ENCODE data around the gene RAX2. TPM values are rescaled to one million over a fixed set of nuclear protein-coding genes. Genes with fewer than 3 reads are reported as not detected.

Gene RAX2
- total and polyA plus RNA-seq, 2 of the 8 experiments (the other 6 are each of a cell fraction or from before 2014, with no cell fraction given): 0.08 TPM; not detected in 1

DNA sequence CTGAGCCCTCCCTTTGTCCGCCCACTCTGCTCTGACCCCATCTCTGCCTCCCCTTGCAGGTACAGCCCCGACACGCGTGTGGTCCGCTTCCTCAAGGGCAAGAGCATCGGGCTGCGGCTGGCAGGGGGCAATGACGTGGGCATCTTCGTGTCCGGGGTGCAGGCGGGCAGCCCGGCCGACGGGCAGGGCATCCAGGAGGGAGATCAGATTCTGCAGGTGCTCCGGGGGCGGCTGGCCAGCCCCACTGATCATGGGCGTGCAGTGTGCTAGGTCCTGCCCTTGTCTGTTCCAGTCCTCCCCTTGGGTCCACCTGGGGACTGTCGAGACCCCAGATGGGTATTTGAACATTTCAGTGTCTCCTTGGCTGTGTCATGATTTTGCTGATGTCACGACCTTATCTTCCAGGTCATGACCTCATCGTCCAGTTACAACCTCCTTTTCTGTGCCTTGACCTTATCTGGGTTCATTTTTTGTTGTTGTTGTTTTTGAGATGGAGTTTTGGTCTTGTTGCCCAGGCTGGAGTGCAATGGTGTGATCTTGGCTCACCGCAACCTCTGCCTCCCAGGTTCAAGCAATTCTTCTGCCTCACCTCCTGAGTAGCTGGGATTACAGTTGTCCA is 35.8 kb downstream of the RAX2 start (continued):
- TF ChIP-seq TAF7 (optimal IDR thresholded peaks at IDR 0.05; ENCODE audit: borderline replicate concordance, low read depth, low read length) (no peak), SAP30 (IDR thresholded peaks at IDR 0.05; ENCODE audit: insufficient read depth, insufficient replicate concordance, low read length) (no peak), KDM5A (IDR thresholded peaks at IDR 0.05; ENCODE audit: low read length) (no peak)
